ENCODE measurements around the gene C15orf39.

C15orf39 gene

DNA sequence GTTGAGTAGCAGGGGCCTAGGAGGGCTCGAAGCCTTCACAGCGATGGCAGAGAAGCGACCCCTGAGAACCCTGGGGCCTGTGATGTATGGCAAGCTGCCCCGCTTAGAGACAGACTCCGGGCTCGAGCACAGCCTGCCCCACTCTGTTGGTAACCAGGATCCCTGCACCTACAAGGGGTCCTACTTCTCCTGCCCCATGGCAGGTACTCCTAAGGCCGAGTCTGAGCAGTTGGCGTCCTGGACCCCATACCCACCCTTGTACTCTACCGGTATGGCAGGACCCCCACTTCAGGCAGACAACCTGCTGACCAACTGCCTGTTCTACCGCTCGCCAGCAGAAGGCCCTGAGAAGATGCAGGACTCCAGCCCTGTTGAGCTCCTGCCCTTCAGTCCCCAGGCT, 4.3 kb downstream of the C15orf39 start:
- peaks cover 38% of the 10 kb centered on the region for H3K4me1 ChIP-seq (ENCODE audit: insufficient read depth, low read length)
- no peak overlapping the region for H3K4me2 ChIP-seq (ENCODE audit: insufficient read depth, low read length)
- DNase-seq (no peak), ATAC-seq (ENCODE audit: insufficient read depth, low read depth) (no peak)
- no peak overlapping the region; the same call in 1 of the 2 replicates for H3K9ac ChIP-seq (ENCODE audit: low read depth, low read length)
- TF ChIP-seq, protein P1, sequence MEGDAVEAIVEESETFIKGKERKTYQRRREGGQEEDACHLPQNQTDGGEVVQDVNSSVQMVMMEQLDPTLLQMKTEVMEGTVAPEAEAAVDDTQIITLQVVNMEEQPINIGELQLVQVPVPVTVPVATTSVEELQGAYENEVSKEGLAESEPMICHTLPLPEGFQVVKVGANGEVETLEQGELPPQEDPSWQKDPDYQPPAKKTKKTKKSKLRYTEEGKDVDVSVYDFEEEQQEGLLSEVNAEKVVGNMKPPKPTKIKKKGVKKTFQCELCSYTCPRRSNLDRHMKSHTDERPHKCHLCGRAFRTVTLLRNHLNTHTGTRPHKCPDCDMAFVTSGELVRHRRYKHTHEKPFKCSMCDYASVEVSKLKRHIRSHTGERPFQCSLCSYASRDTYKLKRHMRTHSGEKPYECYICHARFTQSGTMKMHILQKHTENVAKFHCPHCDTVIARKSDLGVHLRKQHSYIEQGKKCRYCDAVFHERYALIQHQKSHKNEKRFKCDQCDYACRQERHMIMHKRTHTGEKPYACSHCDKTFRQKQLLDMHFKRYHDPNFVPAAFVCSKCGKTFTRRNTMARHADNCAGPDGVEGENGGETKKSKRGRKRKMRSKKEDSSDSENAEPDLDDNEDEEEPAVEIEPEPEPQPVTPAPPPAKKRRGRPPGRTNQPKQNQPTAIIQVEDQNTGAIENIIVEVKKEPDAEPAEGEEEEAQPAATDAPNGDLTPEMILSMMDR (IDR thresholded peaks at IDR 0.05; ENCODE audit: borderline replicate concordance, extremely low read depth, low read length, poor library complexity, severe bottlenecking), result no peak
- no peak for TF ChIP-seq EZH2 (IDR thresholded peaks at IDR 0.05; ENCODE audit: borderline replicate concordance, low read depth, low read length, severe bottlenecking)
- peaks cover 66% of the 10 kb centered on the region for H3K36me3 ChIP-seq (ENCODE audit: insufficient read depth, low read length)
- H3K4me3 ChIP-seq (ENCODE audit: low read depth in 1 of 2, low read length in 2 of 2), result no peak overlapping the region
- H4K20me1 ChIP-seq (ENCODE audit: insufficient read depth, low read length), result peaks cover 88% of the 10 kb centered on the region
- no peaks in the 10 kb centered on the region for H3K27me3 ChIP-seq (ENCODE audit: insufficient read depth, low read length, poor library complexity)
- no peak overlapping the region for H2AFZ ChIP-seq (ENCODE audit: low read depth, low read length)
- H3K79me2 ChIP-seq (ENCODE audit: insufficient read depth, low read length), result peaks cover 92% of the 10 kb centered on the region
- H3K27ac ChIP-seq (ENCODE audit: low read length), result no peak overlapping the region
- no peaks in the 10 kb centered on the region for H3K9me3 ChIP-seq (ENCODE audit: insufficient read depth, low read length, severe bottlenecking)

- no peak overlapping the region for H3K4me2 ChIP-seq (ENCODE audit: insufficient read depth, low read length)
- H3K27ac ChIP-seq (ENCODE audit: low read length), result no peak overlapping the region
- H2AFZ ChIP-seq (ENCODE audit: low read depth, low read length), result no peak overlapping the region
- no peaks in the 10 kb centered on the region for H3K9me3 ChIP-seq (ENCODE audit: insufficient read depth, low read length, severe bottlenecking)
- TF ChIP-seq EZH2 (IDR thresholded peaks at IDR 0.05; ENCODE audit: borderline replicate concordance, low read depth, low read length, severe bottlenecking), result no peak
- TF ChIP-seq, protein P1 (IDR thresholded peaks at IDR 0.05; ENCODE audit: borderline replicate concordance, extremely low read depth, low read length, poor library complexity, severe bottlenecking), result no peak
- peaks cover 76% of the 10 kb centered on the region for H3K36me3 ChIP-seq (ENCODE audit: insufficient read depth, low read length)
- ATAC-seq (ENCODE audit: insufficient read depth, low read depth) (no peak), DNase-seq (no peak)
- peaks cover 88% of the 10 kb centered on the region for H3K79me2 ChIP-seq (ENCODE audit: insufficient read depth, low read length)
- no peaks in the 10 kb centered on the region for H3K27me3 ChIP-seq (ENCODE audit: insufficient read depth, low read length, poor library complexity)
- H3K9ac ChIP-seq (ENCODE audit: low read depth, low read length), result no peak overlapping the region
- no peak overlapping the region for H3K4me3 ChIP-seq (ENCODE audit: low read depth in 1 of 2, low read length in 2 of 2)
- H4K20me1 ChIP-seq (ENCODE audit: insufficient read depth, low read length), result peaks cover 98% of the 10 kb centered on the region
- peaks cover 32% of the 10 kb centered on the region for H3K4me1 ChIP-seq (ENCODE audit: insufficient read depth, low read length)
Measured at GRCh38 chr15:75206803-75207617, 5.3 kb downstream of the C15orf39 start.

- Histone ChIP-seq H3K27me3 (ENCODE audit: insufficient read depth, low read length, poor library complexity) (no peaks in the 10 kb centered on the region), H3K36me3 (ENCODE audit: insufficient read depth, low read length) (peaks cover 80% of the 10 kb centered on the region), H2AFZ (ENCODE audit: low read depth, low read length) (no peak overlapping the region), H3K9me3 (ENCODE audit: insufficient read depth, low read length, severe bottlenecking) (no peaks in the 10 kb centered on the region), H4K20me1 (ENCODE audit: insufficient read depth, low read length) (peaks cover 99% of the 10 kb centered on the region), H3K79me2 (ENCODE audit: insufficient read depth, low read length) (peaks cover 79% of the 10 kb centered on the region), H3K9ac (ENCODE audit: low read depth, low read length) (no peak overlapping the region), H3K4me2 (ENCODE audit: insufficient read depth, low read length) (no peak overlapping the region; the same call in 1 of the 2 replicates), H3K4me1 (ENCODE audit: insufficient read depth, low read length) (peaks cover 31% of the 10 kb centered on the region), H3K4me3 (ENCODE audit: low read depth in 1 of 2, low read length in 2 of 2) (no peak overlapping the region), H3K27ac (ENCODE audit: low read length) (no peak overlapping the region)
- ATAC-seq (ENCODE audit: insufficient read depth, low read depth), result no peak
- DNase-seq, result no peak
- TF ChIP-seq EZH2 (IDR thresholded peaks at IDR 0.05; ENCODE audit: borderline replicate concordance, low read depth, low read length, severe bottlenecking), result no peak
- TF ChIP-seq, protein P1 (IDR thresholded peaks at IDR 0.05; ENCODE audit: borderline replicate concordance, extremely low read depth, low read length, poor library complexity, severe bottlenecking), result no peak
Measured at GRCh38 chr15:75207618-75208500, 6.2 kb downstream of the C15orf39 start.

Data from DND-41 (cell line).